SK-N-SH (cell line): ENCODE results near the gene OGFOD3.
"Not testable (repeated sequence)": the region's sequence is repeated elsewhere in the genome, so short reads cannot be mapped to it uniquely, and the experiment has no call there.

ENCODE experiments used
- EZH2phosphoT487 ChIP-seq: fragments of 200-600 bp; sonication (generic); IDR thresholded peaks from 2 replicates; pipeline ENCODE4 v1.6.1; 2017; ENCODE audit warnings: low read depth, mixed run types, mild to moderate bottlenecking, antibody characterized with exemption, moderate library complexity, borderline replicate concordance
- NRF1 ChIP-seq: IDR thresholded peaks from 2 replicates; pipeline ENCODE4 v1.6.1; 2012; ENCODE audit warnings: low read depth, mild to moderate bottlenecking, low read length
- TF ChIP-seq, protein P1 (sequence below): fragments of 200-600 bp; sonication (generic); IDR thresholded peaks from 2 replicates; pipeline ENCODE4 v1.6.1; 2017; ENCODE audit warnings: antibody characterized with exemption, mild to moderate bottlenecking, moderate library complexity
- TF ChIP-seq, protein P2 (sequence below): IDR thresholded peaks from 2 replicates; pipeline ENCODE4 v1.6.1; 2012; ENCODE audit warnings: mild to moderate bottlenecking, low read depth, low read length, moderate library complexity
- TF ChIP-seq, protein P3 (sequence below): fragments of 150-350 bp; IDR thresholded peaks from 2 replicates; pipeline ENCODE4 v1.6.1; 2016; ENCODE audit warnings: mild to moderate bottlenecking, low read depth, low read length

DNA sequence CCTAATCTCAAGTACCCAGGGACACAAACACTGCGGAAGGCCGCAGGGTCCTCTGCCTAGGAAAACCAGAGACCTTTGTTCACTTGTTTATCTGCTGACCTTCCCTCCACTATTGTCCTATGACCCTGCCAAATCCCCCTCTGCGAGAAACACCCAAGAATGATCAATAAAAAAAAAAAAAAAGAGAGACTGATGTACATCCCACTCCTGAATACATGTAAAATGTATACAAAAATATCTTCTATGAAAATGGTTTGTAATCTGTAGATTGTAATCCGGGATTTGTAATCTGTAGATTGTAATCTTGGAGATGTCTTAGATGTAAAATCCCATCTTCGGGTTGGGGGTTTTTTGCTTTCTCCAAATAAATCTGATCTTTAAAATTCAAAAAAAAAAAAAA is 41.1 kb downstream of the OGFOD3 start:
- TF ChIP-seq, protein P1, sequence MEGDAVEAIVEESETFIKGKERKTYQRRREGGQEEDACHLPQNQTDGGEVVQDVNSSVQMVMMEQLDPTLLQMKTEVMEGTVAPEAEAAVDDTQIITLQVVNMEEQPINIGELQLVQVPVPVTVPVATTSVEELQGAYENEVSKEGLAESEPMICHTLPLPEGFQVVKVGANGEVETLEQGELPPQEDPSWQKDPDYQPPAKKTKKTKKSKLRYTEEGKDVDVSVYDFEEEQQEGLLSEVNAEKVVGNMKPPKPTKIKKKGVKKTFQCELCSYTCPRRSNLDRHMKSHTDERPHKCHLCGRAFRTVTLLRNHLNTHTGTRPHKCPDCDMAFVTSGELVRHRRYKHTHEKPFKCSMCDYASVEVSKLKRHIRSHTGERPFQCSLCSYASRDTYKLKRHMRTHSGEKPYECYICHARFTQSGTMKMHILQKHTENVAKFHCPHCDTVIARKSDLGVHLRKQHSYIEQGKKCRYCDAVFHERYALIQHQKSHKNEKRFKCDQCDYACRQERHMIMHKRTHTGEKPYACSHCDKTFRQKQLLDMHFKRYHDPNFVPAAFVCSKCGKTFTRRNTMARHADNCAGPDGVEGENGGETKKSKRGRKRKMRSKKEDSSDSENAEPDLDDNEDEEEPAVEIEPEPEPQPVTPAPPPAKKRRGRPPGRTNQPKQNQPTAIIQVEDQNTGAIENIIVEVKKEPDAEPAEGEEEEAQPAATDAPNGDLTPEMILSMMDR = not testable (repeated sequence)
- TF ChIP-seq EZH2phosphoT487, NRF1: not testable (repeated sequence)
- TF ChIP-seq, protein P2, sequence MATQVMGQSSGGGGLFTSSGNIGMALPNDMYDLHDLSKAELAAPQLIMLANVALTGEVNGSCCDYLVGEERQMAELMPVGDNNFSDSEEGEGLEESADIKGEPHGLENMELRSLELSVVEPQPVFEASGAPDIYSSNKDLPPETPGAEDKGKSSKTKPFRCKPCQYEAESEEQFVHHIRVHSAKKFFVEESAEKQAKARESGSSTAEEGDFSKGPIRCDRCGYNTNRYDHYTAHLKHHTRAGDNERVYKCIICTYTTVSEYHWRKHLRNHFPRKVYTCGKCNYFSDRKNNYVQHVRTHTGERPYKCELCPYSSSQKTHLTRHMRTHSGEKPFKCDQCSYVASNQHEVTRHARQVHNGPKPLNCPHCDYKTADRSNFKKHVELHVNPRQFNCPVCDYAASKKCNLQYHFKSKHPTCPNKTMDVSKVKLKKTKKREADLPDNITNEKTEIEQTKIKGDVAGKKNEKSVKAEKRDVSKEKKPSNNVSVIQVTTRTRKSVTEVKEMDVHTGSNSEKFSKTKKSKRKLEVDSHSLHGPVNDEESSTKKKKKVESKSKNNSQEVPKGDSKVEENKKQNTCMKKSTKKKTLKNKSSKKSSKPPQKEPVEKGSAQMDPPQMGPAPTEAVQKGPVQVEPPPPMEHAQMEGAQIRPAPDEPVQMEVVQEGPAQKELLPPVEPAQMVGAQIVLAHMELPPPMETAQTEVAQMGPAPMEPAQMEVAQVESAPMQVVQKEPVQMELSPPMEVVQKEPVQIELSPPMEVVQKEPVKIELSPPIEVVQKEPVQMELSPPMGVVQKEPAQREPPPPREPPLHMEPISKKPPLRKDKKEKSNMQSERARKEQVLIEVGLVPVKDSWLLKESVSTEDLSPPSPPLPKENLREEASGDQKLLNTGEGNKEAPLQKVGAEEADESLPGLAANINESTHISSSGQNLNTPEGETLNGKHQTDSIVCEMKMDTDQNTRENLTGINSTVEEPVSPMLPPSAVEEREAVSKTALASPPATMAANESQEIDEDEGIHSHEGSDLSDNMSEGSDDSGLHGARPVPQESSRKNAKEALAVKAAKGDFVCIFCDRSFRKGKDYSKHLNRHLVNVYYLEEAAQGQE = not testable (repeated sequence)
- TF ChIP-seq, protein P3, sequence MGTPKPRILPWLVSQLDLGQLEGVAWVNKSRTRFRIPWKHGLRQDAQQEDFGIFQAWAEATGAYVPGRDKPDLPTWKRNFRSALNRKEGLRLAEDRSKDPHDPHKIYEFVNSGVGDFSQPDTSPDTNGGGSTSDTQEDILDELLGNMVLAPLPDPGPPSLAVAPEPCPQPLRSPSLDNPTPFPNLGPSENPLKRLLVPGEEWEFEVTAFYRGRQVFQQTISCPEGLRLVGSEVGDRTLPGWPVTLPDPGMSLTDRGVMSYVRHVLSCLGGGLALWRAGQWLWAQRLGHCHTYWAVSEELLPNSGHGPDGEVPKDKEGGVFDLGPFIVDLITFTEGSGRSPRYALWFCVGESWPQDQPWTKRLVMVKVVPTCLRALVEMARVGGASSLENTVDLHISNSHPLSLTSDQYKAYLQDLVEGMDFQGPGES = not testable (repeated sequence)
